WTC11 (cell line): ENCODE measurements around the gene ZNRF2. TPM values are rescaled to one million over a fixed set of nuclear protein-coding genes. Genes with fewer than 3 reads are reported as not detected.

Experiments
- ARID4B ChIP-seq: sonication (generic); formaldehyde crosslinking; IDR thresholded peaks from 2 replicates; pipeline ENCODE4 v1.8.0; 2023; ENCODE audit warnings: missing genetic modification reagents, mild to moderate bottlenecking, borderline replicate concordance
- ATF1 ChIP-seq: sonication (generic); formaldehyde crosslinking; IDR thresholded peaks from 2 replicates; pipeline ENCODE4 v1.8.1; 2023; ENCODE audit warnings: mild to moderate bottlenecking, moderate library complexity, missing genetic modification reagents
- CBFB ChIP-seq: sonication (generic); formaldehyde crosslinking; IDR thresholded peaks from 2 replicates; pipeline ENCODE4 v1.8.1; 2022; ENCODE audit warnings: mild to moderate bottlenecking, low read depth, missing genetic modification reagents
- CREB1 ChIP-seq: sonication (generic); formaldehyde crosslinking; IDR thresholded peaks from 2 replicates; pipeline ENCODE4 v1.8.0; 2023; ENCODE audit warnings: mild to moderate bottlenecking, missing genetic modification reagents
- ELF4 ChIP-seq: sonication (generic); formaldehyde crosslinking; IDR thresholded peaks from 2 replicates; pipeline ENCODE4 v1.8.1; 2022; ENCODE audit warnings: low read depth, mild to moderate bottlenecking, moderate library complexity, missing genetic modification reagents
- ESRRA ChIP-seq: sonication (generic); formaldehyde crosslinking; IDR thresholded peaks from 2 replicates; pipeline ENCODE4 v1.8.1; 2022; ENCODE audit warnings: mild to moderate bottlenecking, missing genetic modification reagents, borderline replicate concordance
- FOXK1 ChIP-seq: sonication (generic); formaldehyde crosslinking; IDR thresholded peaks from 2 replicates; pipeline ENCODE4 v1.8.0; 2022; ENCODE audit warnings: mild to moderate bottlenecking, moderate library complexity, missing genetic modification reagents
- HMGA2 ChIP-seq: fragments of 250-450 bp; sonication (Bioruptor Pico); IDR thresholded peaks from 2 replicates; pipeline ENCODE4 v1.4.0; 2021; ENCODE audit warnings: mild to moderate bottlenecking, moderate library complexity
- HMGXB4 ChIP-seq: sonication (generic); formaldehyde crosslinking; IDR thresholded peaks from 2 replicates; pipeline ENCODE4 v1.8.1; 2023; ENCODE audit warnings: mild to moderate bottlenecking, moderate library complexity, missing genetic modification reagents
- IRF1 ChIP-seq: sonication (generic); formaldehyde crosslinking; IDR thresholded peaks from 2 replicates; pipeline ENCODE4 v1.8.0; 2023; ENCODE audit warnings: missing genetic modification reagents
- JAZF1 ChIP-seq: fragments of 250-450 bp; sonication (Bioruptor Pico); IDR thresholded peaks from 2 replicates; pipeline ENCODE4 v1.9.0; 2021; ENCODE audit warnings: moderate library complexity, mild to moderate bottlenecking, inconsistent platforms
- MAX ChIP-seq: sonication (generic); formaldehyde crosslinking; IDR thresholded peaks from 2 replicates; pipeline ENCODE4 v1.8.0; 2022; ENCODE audit warnings: mild to moderate bottlenecking, missing genetic modification reagents
- NFATC4 ChIP-seq: fragments of 250-450 bp; sonication (Bioruptor Pico); IDR thresholded peaks from 2 replicates; pipeline ENCODE4 v1.9.0; 2021; ENCODE audit warnings: mild to moderate bottlenecking
- NFE2L1 ChIP-seq: sonication (generic); formaldehyde crosslinking; IDR thresholded peaks from 2 replicates; pipeline ENCODE4 v1.8.1; 2023; ENCODE audit warnings: missing genetic modification reagents
- NR2C2 ChIP-seq: sonication (generic); formaldehyde crosslinking; IDR thresholded peaks from 2 replicates; pipeline ENCODE4 v1.8.0; 2022; ENCODE audit warnings: mild to moderate bottlenecking, missing genetic modification reagents
- PRRX2 ChIP-seq: fragments of 250-450 bp; sonication (Bioruptor Pico); IDR thresholded peaks from 2 replicates; pipeline ENCODE4 v1.8.0; 2021; ENCODE audit warnings: mild to moderate bottlenecking
- RELA ChIP-seq: sonication (generic); formaldehyde crosslinking; IDR thresholded peaks from 2 replicates; pipeline ENCODE4 v1.8.1; 2022; ENCODE audit warnings: missing genetic modification reagents, mild to moderate bottlenecking, borderline replicate concordance
- TP53 ChIP-seq: sonication (generic); formaldehyde crosslinking; IDR thresholded peaks from 2 replicates; pipeline ENCODE4 v1.8.1; 2023; ENCODE audit warnings: mild to moderate bottlenecking, missing genetic modification reagents
- USF1 ChIP-seq: sonication (generic); formaldehyde crosslinking; IDR thresholded peaks from 2 replicates; pipeline ENCODE4 v1.8.0; 2022; ENCODE audit warnings: mild to moderate bottlenecking, missing genetic modification reagents
- ZBTB21 ChIP-seq: sonication (generic); formaldehyde crosslinking; IDR thresholded peaks from 2 replicates; pipeline ENCODE4 v1.8.1; 2023; ENCODE audit warnings: mild to moderate bottlenecking, missing genetic modification reagents, borderline replicate concordance
- ZBTB43 ChIP-seq: sonication (generic); formaldehyde crosslinking; IDR thresholded peaks from 2 replicates; pipeline ENCODE4 v1.8.1; 2023; ENCODE audit warnings: mild to moderate bottlenecking, missing genetic modification reagents
- ZNF121 ChIP-seq: sonication (generic); formaldehyde crosslinking; IDR thresholded peaks from 2 replicates; pipeline ENCODE4 v1.8.0; 2023; ENCODE audit warnings: missing genetic modification reagents
- ZNF281 ChIP-seq: sonication (generic); formaldehyde crosslinking; IDR thresholded peaks from 2 replicates; pipeline ENCODE4 v1.8.0; 2023; ENCODE audit warnings: mild to moderate bottlenecking, missing genetic modification reagents
- ZNF396 ChIP-seq: fragments of 250-450 bp; sonication (Bioruptor Pico); IDR thresholded peaks from 2 replicates; pipeline ENCODE4 v1.8.0; 2021; ENCODE audit warnings: mild to moderate bottlenecking, moderate library complexity, borderline replicate concordance
- ZNF512 ChIP-seq: sonication (generic); formaldehyde crosslinking; IDR thresholded peaks from 2 replicates; pipeline ENCODE4 v1.8.1; 2022; ENCODE audit warnings: missing genetic modification reagents, borderline replicate concordance
- total RNA-seq: library from RNA; stranded (reverse); gene quantifications from 3 replicates; pipeline ENCODE4 v1.2.3, GENCODE V29; 2021

ZNRF2 gene
- total RNA-seq, 1 experiment from 2014 or later: 18.2 TPM

GRCh38 chr7:30284298-30285066, at the start of gene ZNRF2 (continued):
- TF ChIP-seq ZNF512 (CRISPR knock-in tag) (no peak), ZNF121 (no peak), MAX (CRISPR knock-in tag) (peak; percentile 98), NFE2L1 (CRISPR knock-in tag) (no peak), ZNF396 (CRISPR knock-in tag) (no peak), ELF4 (0 out of 2 replicates have a peak, but pooled peaks have one; percentile 46), CREB1 (CRISPR knock-in tag) (peak; percentile 34; the same call in 1 of the 2 replicates), ZBTB21 (CRISPR knock-in tag) (no peak; the same call in 1 of the 2 replicates), RELA (CRISPR knock-in tag) (0 out of 2 replicates have a peak, but pooled peaks have one; percentile 67), ZBTB43 (CRISPR knock-in tag) (0 out of 2 replicates have a peak, but pooled peaks have one; percentile 29), NR2C2 (CRISPR knock-in tag) (0 out of 2 replicates have a peak, but pooled peaks have one; percentile 25), PRRX2 (CRISPR knock-in tag) (no peak), ATF1 (CRISPR knock-in tag) (no peak), ARID4B (CRISPR knock-in tag) (peak; percentile 15; the same call in 1 of the 2 replicates), JAZF1 (CRISPR knock-in tag) (no peak), NFATC4 (CRISPR knock-in tag) (no peak), ZNF281 (no peak), IRF1 (CRISPR knock-in tag) (no peak), HMGA2 (CRISPR knock-in tag) (no peak), ESRRA (CRISPR knock-in tag) (no peak; the same call in 1 of the 2 replicates), CBFB (no peak), TP53 (CRISPR knock-in tag) (no peak), FOXK1 (CRISPR knock-in tag) (peak; percentile 84), USF1 (CRISPR knock-in tag) (peak; percentile 93), HMGXB4 (CRISPR knock-in tag) (peak; percentile 98)
